Keratinocyte (primary cell): Measurements from ENCODE around the gene SNX24. TPM values are rescaled to one million over a fixed set of nuclear protein-coding genes. Genes with fewer than 3 reads are reported as not detected.

Source experiments
- DNase-seq: peaks from one replicate; pipeline ENCODE4 v3.0.0-alpha.2; 2011; ENCODE audit warnings: low read depth, missing footprints, low spot score
- FAIRE-seq: peaks from 2 replicates; lab custom pipeline; 2011; peaks lifted over from hg19 to GRCh38; lab: Jason Lieb, UNC
- H2AFZ ChIP-seq: 2 replicates; pipeline ENCODE4 v1.6.0; 2012; ENCODE audit warnings: low read length, control low read depth, inconsistent platforms; ENCODE audit not compliant: control insufficient read depth
- H3K27ac ChIP-seq: 2 replicates; pipeline ENCODE4 v1.5.1; 2011; ENCODE audit warnings: low read length; ENCODE audit not compliant: control insufficient read depth, insufficient read depth
- H3K27me3 ChIP-seq: 3 replicates; pipeline ENCODE4 v1.6.0; 2011; ENCODE audit warnings: low read length; ENCODE audit not compliant: control insufficient read depth, insufficient read depth; ENCODE audit errors: extremely low read depth
- H3K36me3 ChIP-seq, 2 experiments: 2 replicates in 1 of 2; 3 replicates in 1 of 2; pipeline ENCODE4 v1.5.1; 2011; ENCODE audit warnings: low read length in 2 of 2, mild to moderate bottlenecking in 1 of 2; ENCODE audit not compliant: control insufficient read depth in 2 of 2, insufficient read depth in 2 of 2; ENCODE audit errors: extremely low read depth in 1 of 2
- H3K4me1 ChIP-seq: 3 replicates; pipeline ENCODE4 v1.5.1; 2011; ENCODE audit warnings: low read length; ENCODE audit not compliant: control insufficient read depth, insufficient read depth; ENCODE audit errors: extremely low read depth
- H3K4me2 ChIP-seq: 3 replicates; pipeline ENCODE4 v1.6.0; 2011; ENCODE audit warnings: low read depth, low read length; ENCODE audit not compliant: control insufficient read depth, insufficient read depth; ENCODE audit errors: extremely low read depth
- H3K4me3 ChIP-seq, 3 experiments: fragments of 200-600 bp in 1 of 3; sonication (generic) in 1 of 3; 2 replicates in 2 of 3; 3 replicates in 1 of 3; pipeline ENCODE4 v1.5.1; 2011 to 2016; ENCODE audit warnings: low read length in 3 of 3, mild to moderate bottlenecking in 3 of 3, control low read depth in 2 of 3, inconsistent platforms in 1 of 3, low read depth in 1 of 3, mixed read lengths in 1 of 3, mixed run types in 1 of 3, moderate library complexity in 1 of 3; ENCODE audit not compliant: control insufficient read depth in 2 of 3, insufficient read depth in 2 of 3; ENCODE audit errors: extremely low read depth in 1 of 3
- H3K79me2 ChIP-seq: 2 replicates; pipeline ENCODE4 v1.6.0; 2012; ENCODE audit warnings: low read length; ENCODE audit not compliant: control insufficient read depth, insufficient read depth
- H3K9ac ChIP-seq: 3 replicates; pipeline ENCODE4 v1.6.0; 2011; ENCODE audit warnings: low read length; ENCODE audit not compliant: control insufficient read depth, insufficient read depth; ENCODE audit errors: extremely low read depth
- H3K9me1 ChIP-seq: 3 replicates; pipeline ENCODE4 v1.6.0; 2011; ENCODE audit warnings: low read length; ENCODE audit not compliant: control insufficient read depth, insufficient read depth; ENCODE audit errors: extremely low read depth
- H3K9me3 ChIP-seq: 2 replicates; pipeline ENCODE4 v1.5.1; 2012; ENCODE audit warnings: low read depth, low read length; ENCODE audit not compliant: control insufficient read depth
- H4K20me1 ChIP-seq: 3 replicates; pipeline ENCODE4 v1.6.0; 2011; ENCODE audit warnings: low read length; ENCODE audit not compliant: control insufficient read depth, insufficient read depth; ENCODE audit errors: extremely low read depth
- dilution Hi-C: fragments of 300-500 bp; cut with MboI; formaldehyde crosslinking; loops from one replicate; pipeline ENCODE4 v1.7.0; 2020; ENCODE audit warnings: low sequenced_read_pairs; ENCODE audit not compliant: extremely low pct_ligation_motif_present
- polyA plus RNA-seq, 5 experiments: library from polyadenylated mRNA; depleted of rRNA in 3 of 5; stranded (reverse) in 3 of 5; stranded (forward) in 1 of 5; unstranded in 1 of 5; fragments of >200 nt; gene quantifications; 1 replicate in 1 of 5; 2 replicates in 3 of 5; 3 replicates in 1 of 5; pipeline versions ENCODE4 v1.2.1 to v1.2.3, GENCODE V29; 2011 to 2012; ENCODE audit warnings: missing spikeins in 2 of 5, low read depth in 1 of 5, low replicate concordance in 1 of 5
- TF ChIP-seq, protein P1 (sequence below), 3 experiments: IDR thresholded peaks in 1 of 3; conservative IDR thresholded peaks in 1 of 3; optimal IDR thresholded peaks in 1 of 3; 2 replicates in 2 of 3; 3 replicates in 1 of 3; pipeline versions ENCODE3 to v1.5.1; 2011; ENCODE audit warnings: low read length in 3 of 3, mild to moderate bottlenecking in 3 of 3, moderate library complexity in 2 of 3, control low read depth in 1 of 3, inconsistent platforms in 1 of 3; ENCODE audit not compliant: insufficient read depth in 2 of 3; ENCODE audit errors: extremely low read depth in 1 of 3

Gene SNX24
- polyA plus RNA-seq, 1 donor (not counting 4 experiments of a cell fraction or from before 2014, with no cell fraction given), result 15.0 TPM

DNA sequence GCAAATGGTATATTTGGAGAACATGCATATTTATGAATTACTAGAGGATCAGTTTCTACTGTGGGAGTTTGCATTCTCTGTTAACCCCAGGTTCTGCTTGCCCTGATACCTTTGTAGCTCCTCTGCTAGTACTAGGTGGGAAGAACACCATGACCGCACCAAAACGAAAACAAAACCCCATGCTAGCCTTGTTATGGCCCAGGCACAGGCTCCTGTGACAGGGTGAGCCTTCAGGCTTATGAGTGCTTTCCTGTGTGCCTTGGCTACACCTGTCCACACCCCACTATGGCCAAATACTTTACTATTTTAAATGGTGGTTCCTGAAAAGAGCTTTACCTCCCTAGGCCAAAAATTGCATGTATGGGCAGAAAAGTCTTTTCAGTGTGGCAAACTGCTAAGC is 96.3 kb downstream of the SNX24 start:
- Histone ChIP-seq H3K36me3 (peaks cover 0 to 7% of the 10 kb centered on the region in 2 experiments), H3K4me3 (no peak overlapping the region), H3K27me3 (no peaks in the 10 kb centered on the region), H3K4me1 (no peaks in the 10 kb centered on the region), H4K20me1 (no peaks in the 10 kb centered on the region), H3K79me2 (no peaks in the 10 kb centered on the region), H3K9ac (no peak overlapping the region), H3K27ac (no peak overlapping the region), H3K4me2 (no peak overlapping the region), H3K9me1 (no peaks in the 10 kb centered on the region), H3K9me3 (no peaks in the 10 kb centered on the region), H2AFZ (no peak overlapping the region)
- DNase-seq (no peak), FAIRE-seq (no peak)
- dilution Hi-C loops, result no loop called here
- TF ChIP-seq, protein P1, sequence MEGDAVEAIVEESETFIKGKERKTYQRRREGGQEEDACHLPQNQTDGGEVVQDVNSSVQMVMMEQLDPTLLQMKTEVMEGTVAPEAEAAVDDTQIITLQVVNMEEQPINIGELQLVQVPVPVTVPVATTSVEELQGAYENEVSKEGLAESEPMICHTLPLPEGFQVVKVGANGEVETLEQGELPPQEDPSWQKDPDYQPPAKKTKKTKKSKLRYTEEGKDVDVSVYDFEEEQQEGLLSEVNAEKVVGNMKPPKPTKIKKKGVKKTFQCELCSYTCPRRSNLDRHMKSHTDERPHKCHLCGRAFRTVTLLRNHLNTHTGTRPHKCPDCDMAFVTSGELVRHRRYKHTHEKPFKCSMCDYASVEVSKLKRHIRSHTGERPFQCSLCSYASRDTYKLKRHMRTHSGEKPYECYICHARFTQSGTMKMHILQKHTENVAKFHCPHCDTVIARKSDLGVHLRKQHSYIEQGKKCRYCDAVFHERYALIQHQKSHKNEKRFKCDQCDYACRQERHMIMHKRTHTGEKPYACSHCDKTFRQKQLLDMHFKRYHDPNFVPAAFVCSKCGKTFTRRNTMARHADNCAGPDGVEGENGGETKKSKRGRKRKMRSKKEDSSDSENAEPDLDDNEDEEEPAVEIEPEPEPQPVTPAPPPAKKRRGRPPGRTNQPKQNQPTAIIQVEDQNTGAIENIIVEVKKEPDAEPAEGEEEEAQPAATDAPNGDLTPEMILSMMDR (optimal IDR thresholded peaks at IDR 0.05 in 1 of 3, IDR thresholded peaks at IDR 0.05 in 1 of 3, conservative IDR thresholded peaks at IDR 0.05 in 1 of 3; ENCODE audit: extremely low read depth in 1 of 3, insufficient read depth in 2 of 3, low read length in 3 of 3), result no peak

DNA sequence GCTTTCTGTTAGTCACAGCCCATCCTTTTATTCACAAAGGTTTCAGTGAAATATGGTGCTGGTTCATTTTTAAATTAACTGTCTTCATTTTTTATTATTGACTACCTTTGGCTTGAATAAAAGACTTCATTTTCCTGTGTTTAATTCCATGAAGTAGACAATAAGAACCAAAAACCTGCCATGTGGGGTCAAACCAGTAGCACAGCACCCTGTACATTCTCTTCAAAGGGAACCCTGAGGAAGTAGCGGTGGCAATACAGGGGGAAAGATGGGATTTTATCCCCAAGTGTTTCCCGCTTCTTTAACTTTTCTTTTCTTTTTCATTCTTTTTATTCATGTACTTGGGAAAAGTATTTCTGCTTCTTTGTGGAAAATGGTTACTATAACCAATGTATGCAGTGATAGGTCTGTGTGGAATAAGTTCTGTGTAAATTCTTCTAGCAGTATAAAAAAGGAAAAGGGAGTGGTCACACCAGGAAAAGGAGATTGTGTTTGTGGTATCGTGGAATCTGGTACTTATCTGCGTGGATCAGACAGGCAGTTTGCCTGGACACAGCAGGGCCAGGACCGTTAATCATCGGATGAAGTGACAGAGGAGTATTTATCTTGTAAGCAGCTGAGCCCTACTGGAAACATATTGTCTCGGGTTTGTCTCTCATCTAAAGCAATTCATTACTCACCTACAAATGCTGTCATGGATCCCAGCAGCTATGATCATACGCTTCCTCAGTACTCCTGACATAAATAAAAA is 96.9 kb downstream of the SNX24 start:
- FAIRE-seq, result no peak
- no peaks in the 10 kb centered on the region for H3K9me1 ChIP-seq
- no peak overlapping the region for H3K9ac ChIP-seq

More for the DNA sequence above, 96.9 kb downstream of the SNX24 start:
- DNase-seq, result no peak
- dilution Hi-C loops, result no loop called here
- Histone ChIP-seq H3K36me3 (peaks cover 0 to 11% of the 10 kb centered on the region in 2 experiments), H3K27me3 (no peaks in the 10 kb centered on the region), H4K20me1 (no peaks in the 10 kb centered on the region), H3K9me3 (no peaks in the 10 kb centered on the region), H3K79me2 (no peaks in the 10 kb centered on the region), H3K27ac (no peak overlapping the region), H2AFZ (no peak overlapping the region), H3K4me3 (no peak overlapping the region), H3K4me2 (no peak overlapping the region), H3K4me1 (no peaks in the 10 kb centered on the region)
- TF ChIP-seq, protein P1 (optimal IDR thresholded peaks at IDR 0.05 in 1 of 3, IDR thresholded peaks at IDR 0.05 in 1 of 3, conservative IDR thresholded peaks at IDR 0.05 in 1 of 3; ENCODE audit: extremely low read depth in 1 of 3, insufficient read depth in 2 of 3, low read length in 3 of 3), result no peak
